ENCODE measurements around the gene ADAM22. TPM values are rescaled to one million over a fixed set of nuclear protein-coding genes. Genes with fewer than 3 reads are reported as not detected.

The ADAM22 gene
- total and polyA plus RNA-seq, 8 donors, result 2.6 to 25.3 (median 17.0) TPM

GRCh38 chr7:88106434-88106833 lies 172.4 kb downstream of the ADAM22 start:
- no peaks in the 10 kb centered on the region for H3K9me3 ChIP-seq
- no peak for TF ChIP-seq CTCF (IDR thresholded peaks at IDR 0.05)
- H3K27ac ChIP-seq, result no peak overlapping the region
- intact Hi-C loops (cut with DNase I), result no loop called here
- H3K36me3 ChIP-seq, result no peaks in the 10 kb centered on the region
- DNase-seq, result no peak
- no peak for ATAC-seq
- no peaks in the 10 kb centered on the region for H3K27me3 ChIP-seq
- H3K4me1 ChIP-seq, result no peaks in the 10 kb centered on the region
- no peak overlapping the region for H3K4me3 ChIP-seq

- Histone ChIP-seq H3K4me3 (no peak overlapping the region), H3K36me3 (no peaks in the 10 kb centered on the region), H3K9me3 (no peaks in the 10 kb centered on the region), H3K27ac (no peak overlapping the region), H3K27me3 (no peaks in the 10 kb centered on the region), H3K4me1 (no peaks in the 10 kb centered on the region)
- TF ChIP-seq CTCF (IDR thresholded peaks at IDR 0.05), result no peak
- intact Hi-C loops (cut with DNase I), result no loop called here
- no peak for ATAC-seq
- DNase-seq, result no peak
Measured at GRCh38 chr7:88109612-88110011, 175.6 kb downstream of the ADAM22 start.

DNA sequence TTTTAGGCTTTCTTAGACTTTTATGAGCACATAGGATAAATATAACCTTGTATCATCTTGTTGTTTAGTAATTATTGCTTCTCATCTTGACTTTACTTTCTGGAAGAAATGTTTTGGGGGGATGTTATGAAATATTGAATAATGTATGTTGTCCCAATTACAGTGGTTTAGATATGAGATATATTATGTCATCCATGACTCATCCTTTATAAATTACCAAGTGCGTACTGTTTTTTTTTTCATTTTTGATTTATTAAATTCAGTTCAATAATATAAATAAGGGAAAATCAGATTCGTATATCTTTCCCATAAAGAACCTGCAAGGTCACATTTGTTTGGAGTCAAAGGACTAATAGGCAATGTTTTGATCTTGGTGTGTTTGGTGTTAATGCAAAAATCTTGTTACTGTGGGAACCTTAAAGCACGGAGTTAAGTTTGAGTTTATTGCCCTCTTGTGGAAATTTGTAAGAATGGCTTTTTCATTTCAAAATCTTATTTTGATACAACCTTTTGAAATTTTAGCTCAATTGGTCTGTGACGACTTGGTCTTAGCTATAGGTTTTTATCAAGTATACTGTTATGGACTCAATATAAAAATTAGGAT lies 177.2 kb downstream of the ADAM22 start:
- no peaks in the 10 kb centered on the region for H3K27me3 ChIP-seq
- H3K27ac ChIP-seq, result no peak overlapping the region
- peak in 2 of 4 donors; percentile 53 to 71 for DNase-seq
- peak; percentile 65 for ATAC-seq
- H3K9me3 ChIP-seq, result no peaks in the 10 kb centered on the region
- TF ChIP-seq CTCF (IDR thresholded peaks at IDR 0.05), result peak; percentile 19 to 38
- intact Hi-C loops (cut with DNase I), result no loop called here
- H3K4me3 ChIP-seq, result no peak overlapping the region
- H3K4me1 ChIP-seq, result no peaks in the 10 kb centered on the region
- H3K36me3 ChIP-seq, result no peaks in the 10 kb centered on the region

GRCh38 chr7:88111954-88112471 lies 178.0 kb downstream of the ADAM22 start:
- Histone ChIP-seq H3K27ac (no peak overlapping the region), H3K36me3 (no peaks in the 10 kb centered on the region), H3K4me1 (no peaks in the 10 kb centered on the region), H3K27me3 (no peaks in the 10 kb centered on the region), H3K4me3 (no peak overlapping the region), H3K9me3 (no peaks in the 10 kb centered on the region)
- DNase-seq, result peak in 2 of 4 donors; percentile 86 to 87
- intact Hi-C loops (cut with DNase I), result no loop called here
- peak; percentile 44 for ATAC-seq
- no peak for TF ChIP-seq CTCF (IDR thresholded peaks at IDR 0.05)

- no peaks in the 10 kb centered on the region for H3K27me3 ChIP-seq
- no peaks in the 10 kb centered on the region for H3K4me1 ChIP-seq
- no peak for TF ChIP-seq CTCF (IDR thresholded peaks at IDR 0.05)
- H3K4me3 ChIP-seq, result no peak overlapping the region
- no peak overlapping the region for H3K27ac ChIP-seq
- intact Hi-C loops (cut with DNase I), result no loop called here
- ATAC-seq (no peak), DNase-seq (no peak)
- no peaks in the 10 kb centered on the region for H3K9me3 ChIP-seq
- H3K36me3 ChIP-seq, result no peaks in the 10 kb centered on the region
Measured at GRCh38 chr7:88115258-88115796, 181.3 kb downstream of the ADAM22 start.

Data from left lung (tissue), 10 donors.